Parathyroid adenoma (tissue), 2 donors: ENCODE results near the gene BTBD19.

ENCODE experiments used
- H2AFZ ChIP-seq: fragments of 300-600 bp; sonication (generic); one replicate; pipeline ENCODE4 v1.7.0; 2017; ENCODE audit warnings: antibody characterized with exemption, mild to moderate bottlenecking
- H3K27ac ChIP-seq: fragments of 300-600 bp; sonication (generic); one replicate; pipeline ENCODE4 v1.7.0; 2017
- H3K27me3 ChIP-seq: fragments of 300-600 bp; sonication (generic); one replicate; pipeline ENCODE4 v1.7.0; 2017; ENCODE audit warnings: low read length; ENCODE audit not compliant: control insufficient read depth, insufficient read depth
- H3K36me3 ChIP-seq: fragments of 300-600 bp; sonication (generic); one replicate; pipeline ENCODE4 v1.7.0; 2017; ENCODE audit warnings: low read length; ENCODE audit not compliant: control insufficient read depth, insufficient read depth
- H3K4me1 ChIP-seq: fragments of 300-600 bp; sonication (generic); one replicate; pipeline ENCODE4 v1.7.0; 2017; ENCODE audit warnings: control low read depth
- H3K4me2 ChIP-seq: fragments of 300-600 bp; sonication (generic); one replicate; pipeline ENCODE4 v1.7.0; 2017; ENCODE audit warnings: low read length
- H3K4me3 ChIP-seq: fragments of 300-600 bp; sonication (generic); one replicate; pipeline ENCODE4 v1.7.0; 2017; ENCODE audit warnings: low read depth, low read length
- H3K79me2 ChIP-seq: fragments of 300-600 bp; sonication (generic); one replicate; pipeline ENCODE4 v1.7.0; 2017; ENCODE audit warnings: control low read depth
- H3K9ac ChIP-seq: fragments of 300-600 bp; sonication (generic); one replicate; pipeline ENCODE4 v1.7.0; 2017; ENCODE audit warnings: mild to moderate bottlenecking
- H3K9me3 ChIP-seq: fragments of 300-600 bp; sonication (generic); one replicate; pipeline ENCODE4 v1.7.0; 2017; ENCODE audit warnings: low read length; ENCODE audit not compliant: control insufficient read depth
- CTCF ChIP-seq: fragments of 300-600 bp; sonication (generic); IDR thresholded peaks from one replicate; pipeline ENCODE4 v1.7.0; 2017; ENCODE audit warnings: antibody characterized with exemption, mild to moderate bottlenecking
- donor health status: primary hyperparathyroidism.

The BTBD19 gene

GRCh38 chr1:44842486-44842861 lies 34.2 kb downstream of the BTBD19 start:
- peak overlapping the region; percentile 19 for H3K9ac ChIP-seq

GRCh38 chr1:44842862-44843655 lies 34.7 kb downstream of the BTBD19 start, which contains the start of gene PTCH2:
PTCH2 (minus strand) TSS chr1:44843253; CDS start chr1:44842932, 321 bp downstream.
- Histone ChIP-seq H3K9ac (peak within 1 kb of the TSS; percentile 19), H3K27ac (peak within 1 kb of the TSS; percentile 32), H3K4me1 (no peaks in the 10 kb centered on the region), H3K27me3 (no peaks in the 10 kb centered on the region), H3K4me3 (peak within 1 kb of the TSS; percentile 92), H3K4me2 (peak within 1 kb of the TSS; percentile 93), H2AFZ (peak within 1 kb of the TSS; percentile 83), H3K79me2 (no peaks in the 10 kb centered on the region), H3K36me3 (no peaks in the 10 kb centered on the region), H3K9me3 (no peaks in the 10 kb centered on the region)
- no peak for TF ChIP-seq CTCF

More at GRCh38 chr1:44842486-44842861, 34.2 kb downstream of the BTBD19 start:
- H3K36me3 ChIP-seq, result no peaks in the 10 kb centered on the region
- peak overlapping the region; percentile 92 for H3K4me3 ChIP-seq
- peak overlapping the region; percentile 83 for H2AFZ ChIP-seq
- H3K79me2 ChIP-seq, result no peaks in the 10 kb centered on the region
- H3K27ac ChIP-seq, result peak overlapping the region; percentile 32
- no peaks in the 10 kb centered on the region for H3K9me3 ChIP-seq
- peak overlapping the region; percentile 93 for H3K4me2 ChIP-seq
- TF ChIP-seq CTCF, result no peak
- H3K27me3 ChIP-seq, result no peaks in the 10 kb centered on the region
- no peaks in the 10 kb centered on the region for H3K4me1 ChIP-seq

GRCh38 chr1:44846985-44847384 lies 38.7 kb downstream of the BTBD19 start:
- H3K9me3 ChIP-seq, result no peaks in the 10 kb centered on the region
- no peaks in the 10 kb centered on the region for H3K79me2 ChIP-seq
- H3K27ac ChIP-seq, result no peak overlapping the region
- no peaks in the 10 kb centered on the region for H3K36me3 ChIP-seq
- H3K4me1 ChIP-seq, result no peaks in the 10 kb centered on the region
- no peaks in the 10 kb centered on the region for H3K27me3 ChIP-seq
- no peak for TF ChIP-seq CTCF
- no peak overlapping the region for H3K9ac ChIP-seq
- H3K4me3 ChIP-seq, result no peak overlapping the region
- no peak overlapping the region for H2AFZ ChIP-seq
- H3K4me2 ChIP-seq, result no peak overlapping the region

- no peaks in the 10 kb centered on the region for H3K79me2 ChIP-seq
- no peaks in the 10 kb centered on the region for H3K9me3 ChIP-seq
- H3K4me3 ChIP-seq, result no peak overlapping the region
- H3K27me3 ChIP-seq, result no peaks in the 10 kb centered on the region
- no peak overlapping the region for H3K4me2 ChIP-seq
- TF ChIP-seq CTCF, result no peak
- no peak overlapping the region for H2AFZ ChIP-seq
- no peak overlapping the region for H3K27ac ChIP-seq
- H3K9ac ChIP-seq, result no peak overlapping the region
- no peaks in the 10 kb centered on the region for H3K4me1 ChIP-seq
- H3K36me3 ChIP-seq, result no peaks in the 10 kb centered on the region
These were observed 39.5 kb downstream of the BTBD19 start for GRCh38 chr1:44847845-44848244.
